Measurements from ENCODE around the gene OGFOD3.
"Not testable (repeated sequence)": the region's sequence is repeated elsewhere in the genome, so short reads cannot be mapped to it uniquely, and the experiment has no call there.

Gene OGFOD3

DNA sequence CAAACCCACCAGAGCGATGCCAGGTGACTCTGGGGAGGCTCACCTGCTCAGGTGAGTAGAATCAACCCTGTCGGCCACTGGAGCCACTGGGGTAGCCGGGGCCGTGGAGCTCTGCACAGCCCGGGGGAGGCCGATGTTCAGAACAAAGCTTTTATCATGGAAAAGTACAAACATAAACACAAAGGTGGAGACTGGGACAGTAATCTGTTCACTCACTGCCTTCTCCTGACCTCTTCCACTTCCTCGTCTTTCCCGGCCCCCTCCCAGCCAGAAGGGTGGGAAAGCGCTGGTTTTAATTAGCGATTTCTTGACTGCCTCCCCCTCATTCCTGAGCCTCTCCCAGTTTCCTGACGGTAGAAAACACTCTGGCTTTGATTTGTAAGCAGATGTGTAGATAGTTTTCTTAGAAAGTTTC is 69.1 kb downstream of the OGFOD3 start:
- H3K9ac ChIP-seq (ENCODE audit: low read depth, low read length), result no peak overlapping the region
- H3K4me1 ChIP-seq (ENCODE audit: control insufficient read depth, insufficient read depth, low read length), result no peaks in the 10 kb centered on the region
- H3K36me3 ChIP-seq (ENCODE audit: control insufficient read depth, insufficient read depth, low read length), result no peaks in the 10 kb centered on the region
- no peaks in the 10 kb centered on the region for H3K9me3 ChIP-seq (ENCODE audit: control insufficient read depth, insufficient read depth, low read length)
- H3K27me3 ChIP-seq (ENCODE audit: control insufficient read depth, insufficient read depth, low read length), result no peaks in the 10 kb centered on the region
- no peak overlapping the region for H3K4me3 ChIP-seq (ENCODE audit: low read depth, low read length)

GRCh38 chr17:82348866-82349265 is 69.5 kb downstream of the OGFOD3 start:
- Histone ChIP-seq H3K27me3 (ENCODE audit: control insufficient read depth, insufficient read depth, low read length) (no peaks in the 10 kb centered on the region), H3K4me1 (ENCODE audit: control insufficient read depth, insufficient read depth, low read length) (no peaks in the 10 kb centered on the region), H3K9me3 (ENCODE audit: control insufficient read depth, insufficient read depth, low read length) (no peaks in the 10 kb centered on the region), H3K36me3 (ENCODE audit: control insufficient read depth, insufficient read depth, low read length) (no peaks in the 10 kb centered on the region), H3K4me3 (ENCODE audit: low read depth, low read length) (no peak overlapping the region), H3K9ac (ENCODE audit: low read depth, low read length) (no peak overlapping the region)

GRCh38 chr17:82348434-82348833 is 70.0 kb downstream of the OGFOD3 start:
- no peaks in the 10 kb centered on the region for H3K36me3 ChIP-seq (ENCODE audit: control insufficient read depth, insufficient read depth, low read length)
- H3K9ac ChIP-seq (ENCODE audit: low read depth, low read length), result no peak overlapping the region
- H3K27me3 ChIP-seq (ENCODE audit: control insufficient read depth, insufficient read depth, low read length), result no peaks in the 10 kb centered on the region
- H3K4me3 ChIP-seq (ENCODE audit: low read depth, low read length), result no peak overlapping the region
- no peaks in the 10 kb centered on the region for H3K4me1 ChIP-seq (ENCODE audit: control insufficient read depth, insufficient read depth, low read length)
- H3K9me3 ChIP-seq (ENCODE audit: control insufficient read depth, insufficient read depth, low read length), result no peaks in the 10 kb centered on the region

- not testable (repeated sequence) for H3K9ac ChIP-seq (ENCODE audit: low read depth, low read length); H3K27me3 ChIP-seq (ENCODE audit: control insufficient read depth, insufficient read depth, low read length); H3K36me3 ChIP-seq (ENCODE audit: control insufficient read depth, insufficient read depth, low read length); H3K9me3 ChIP-seq (ENCODE audit: control insufficient read depth, insufficient read depth, low read length); H3K4me1 ChIP-seq (ENCODE audit: control insufficient read depth, insufficient read depth, low read length); H3K4me3 ChIP-seq (ENCODE audit: low read depth, low read length)
Observed at GRCh38 chr17:82347994-82348393, 70.4 kb downstream of the OGFOD3 start.

DNA sequence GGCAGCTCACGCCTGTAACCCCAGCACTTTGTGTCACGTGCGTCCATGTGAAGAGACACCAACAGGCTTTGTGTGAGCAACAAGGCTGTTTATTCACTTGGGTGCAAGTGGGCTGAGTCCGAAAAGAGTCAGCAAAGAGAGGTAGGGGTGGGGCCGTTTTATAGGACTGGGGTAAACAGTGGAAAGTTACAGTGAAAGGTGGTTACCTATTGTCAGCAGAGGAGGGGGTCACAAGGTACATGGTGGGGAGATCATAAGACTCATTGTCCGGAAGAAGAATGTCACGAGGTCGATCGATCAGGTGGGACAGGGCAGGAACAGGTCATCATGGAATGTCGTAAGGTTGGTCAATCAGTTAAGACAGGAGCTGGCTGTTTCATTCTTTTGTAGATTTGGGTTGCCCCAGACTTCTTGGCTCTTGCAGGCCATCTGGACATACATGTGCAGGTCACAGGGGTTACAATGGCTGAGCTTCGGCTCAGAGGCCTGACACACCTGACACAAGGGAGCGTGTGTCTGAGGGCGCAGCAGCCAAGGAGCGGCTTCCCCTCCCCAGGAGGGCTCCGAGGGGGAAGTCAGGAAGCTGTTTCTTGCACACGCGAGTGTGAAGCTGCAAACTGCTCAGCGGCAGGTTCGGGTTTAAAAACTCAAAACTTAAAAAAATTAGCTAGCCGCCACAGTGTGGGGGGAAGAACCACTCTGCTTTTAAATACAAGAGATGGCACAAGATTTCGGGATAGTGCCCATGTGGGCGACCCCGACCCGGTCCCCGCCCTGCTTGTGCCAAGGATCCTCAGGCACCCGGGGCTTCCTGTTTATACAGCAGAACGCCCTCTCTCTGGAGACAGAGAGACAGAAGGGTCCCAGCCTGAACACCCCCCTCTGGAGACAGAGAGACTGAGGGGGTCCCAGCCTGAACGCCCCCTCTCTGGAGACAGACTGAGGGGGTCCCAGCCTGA is 71.8 kb downstream of the OGFOD3 start:
- Histone ChIP-seq H3K27me3 (ENCODE audit: control insufficient read depth, insufficient read depth, low read length) (no peaks in the 10 kb centered on the region), H3K9me3 (ENCODE audit: control insufficient read depth, insufficient read depth, low read length) (no peaks in the 10 kb centered on the region), H3K4me3 (ENCODE audit: low read depth, low read length) (no peak overlapping the region), H3K4me1 (ENCODE audit: control insufficient read depth, insufficient read depth, low read length) (no peaks in the 10 kb centered on the region), H3K9ac (ENCODE audit: low read depth, low read length) (no peak overlapping the region), H3K36me3 (ENCODE audit: control insufficient read depth, insufficient read depth, low read length) (no peaks in the 10 kb centered on the region)

DNA sequence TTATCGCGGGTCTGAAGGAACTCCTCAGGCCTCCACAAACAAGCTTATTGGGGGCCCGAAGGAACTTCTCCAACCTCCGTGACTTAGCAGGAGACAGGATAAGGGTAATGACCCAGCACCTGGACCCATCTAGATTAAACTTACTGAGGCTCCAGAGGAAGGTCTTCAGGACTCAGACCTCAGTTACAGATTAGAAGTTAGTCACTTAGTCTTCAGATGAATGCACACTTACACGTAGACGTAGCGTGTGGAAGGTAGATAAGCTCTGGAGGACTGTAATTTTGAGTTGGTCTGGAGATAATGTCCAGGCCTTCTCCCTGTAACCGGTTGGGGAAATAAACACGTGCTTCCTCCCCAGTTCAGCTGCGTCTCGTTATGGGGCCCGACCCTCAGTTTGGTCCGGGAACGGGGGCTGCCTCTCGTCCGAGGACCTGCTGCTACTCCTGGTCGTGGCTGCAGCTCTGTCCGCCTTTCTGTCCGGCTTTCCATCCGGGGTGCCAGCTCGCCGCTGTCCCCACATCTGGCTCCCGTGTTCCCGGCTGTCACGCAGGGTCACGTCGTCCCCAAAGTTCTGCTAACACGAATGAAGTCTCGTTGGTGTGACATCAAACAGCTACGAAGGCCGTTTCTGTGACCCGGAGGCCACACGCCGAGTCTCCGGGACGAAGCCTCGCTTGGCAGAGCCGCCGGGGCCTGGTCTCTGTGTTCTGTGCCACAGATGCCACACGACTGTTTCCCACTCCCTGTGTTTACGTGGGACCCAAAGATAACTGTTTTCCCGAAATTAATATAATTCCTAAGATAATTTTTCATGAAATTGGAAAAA is 73.0 kb downstream of the OGFOD3 start:
- H3K27me3 ChIP-seq (ENCODE audit: control insufficient read depth, insufficient read depth, low read length), result no peaks in the 10 kb centered on the region
- H3K9me3 ChIP-seq (ENCODE audit: control insufficient read depth, insufficient read depth, low read length), result no peaks in the 10 kb centered on the region
- no peak overlapping the region for H3K9ac ChIP-seq (ENCODE audit: low read depth, low read length)
- no peaks in the 10 kb centered on the region for H3K36me3 ChIP-seq (ENCODE audit: control insufficient read depth, insufficient read depth, low read length)
- no peaks in the 10 kb centered on the region for H3K4me1 ChIP-seq (ENCODE audit: control insufficient read depth, insufficient read depth, low read length)
- H3K4me3 ChIP-seq (ENCODE audit: low read depth, low read length), result no peak overlapping the region

GRCh38 chr17:82344175-82344907 is 74.0 kb downstream of the OGFOD3 start:
- Histone ChIP-seq H3K9ac (ENCODE audit: low read depth, low read length) (no peak overlapping the region), H3K4me1 (ENCODE audit: control insufficient read depth, insufficient read depth, low read length) (no peaks in the 10 kb centered on the region), H3K9me3 (ENCODE audit: control insufficient read depth, insufficient read depth, low read length) (no peaks in the 10 kb centered on the region), H3K27me3 (ENCODE audit: control insufficient read depth, insufficient read depth, low read length) (no peaks in the 10 kb centered on the region), H3K36me3 (ENCODE audit: control insufficient read depth, insufficient read depth, low read length) (no peaks in the 10 kb centered on the region), H3K4me3 (ENCODE audit: low read depth, low read length) (no peak overlapping the region)

DNA sequence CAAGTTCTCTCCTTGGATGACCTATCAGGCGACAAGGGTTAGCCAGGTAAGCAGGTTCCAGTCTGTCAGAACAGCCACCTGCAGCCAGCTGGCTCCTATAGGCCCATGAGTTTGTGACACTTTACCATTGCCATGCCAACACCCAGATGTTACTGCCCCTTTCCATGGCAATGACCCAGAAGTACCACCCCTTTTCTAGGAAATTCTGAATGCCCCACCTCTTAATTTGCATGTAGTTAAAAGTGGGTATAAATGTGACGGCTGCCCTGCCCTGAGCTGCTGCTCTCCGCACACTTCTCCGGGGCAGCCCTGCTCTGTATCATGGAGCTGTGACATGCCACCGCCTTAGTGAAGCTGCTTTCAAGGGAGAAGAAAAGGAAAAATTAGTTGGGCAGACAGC is 74.8 kb downstream of the OGFOD3 start:
- Histone ChIP-seq H3K9me3 (ENCODE audit: control insufficient read depth, insufficient read depth, low read length) (no peaks in the 10 kb centered on the region), H3K36me3 (ENCODE audit: control insufficient read depth, insufficient read depth, low read length) (no peaks in the 10 kb centered on the region), H3K4me3 (ENCODE audit: low read depth, low read length) (no peak overlapping the region), H3K27me3 (ENCODE audit: control insufficient read depth, insufficient read depth, low read length) (peaks cover 2% of the 10 kb centered on the region), H3K4me1 (ENCODE audit: control insufficient read depth, insufficient read depth, low read length) (no peaks in the 10 kb centered on the region), H3K9ac (ENCODE audit: low read depth, low read length) (no peak overlapping the region)

DNA sequence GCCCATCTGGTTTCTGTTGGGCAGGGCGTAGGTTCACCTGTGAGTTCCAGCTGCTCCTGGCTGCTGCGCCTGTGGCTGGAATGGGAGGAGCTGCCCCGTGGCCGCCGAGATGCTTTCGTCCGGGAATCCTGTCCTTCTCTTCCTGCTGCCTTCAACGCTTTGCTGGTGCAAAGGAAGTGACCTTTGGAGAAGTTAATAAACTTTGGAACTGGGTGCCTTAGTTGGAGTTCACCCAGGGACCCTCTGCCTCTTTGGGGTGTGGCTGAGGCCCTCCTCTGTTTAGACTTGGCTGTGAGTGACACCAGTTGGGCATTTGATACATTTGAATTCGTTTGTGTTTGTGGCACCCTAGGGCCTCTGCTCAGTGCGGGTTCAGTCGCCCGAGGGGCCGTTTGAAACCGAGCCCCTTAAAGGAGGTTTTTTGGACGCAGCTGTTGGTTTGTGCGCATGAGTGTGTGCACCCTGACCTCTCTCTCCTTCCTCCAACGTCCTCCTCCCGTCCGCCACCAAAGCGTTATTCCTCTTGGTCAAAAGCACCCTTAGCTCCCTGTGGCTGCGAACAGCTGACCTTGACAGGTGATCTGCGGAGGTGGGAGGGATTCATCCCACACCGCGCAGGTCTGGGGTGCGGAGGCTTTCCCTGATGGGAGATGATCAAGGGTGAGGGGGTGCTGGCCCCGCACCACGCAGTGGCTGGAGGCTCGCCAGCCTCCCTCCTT is 75.9 kb downstream of the OGFOD3 start:
- Histone ChIP-seq H3K4me1 (ENCODE audit: control insufficient read depth, insufficient read depth, low read length) (no peaks in the 10 kb centered on the region), H3K36me3 (ENCODE audit: control insufficient read depth, insufficient read depth, low read length) (no peaks in the 10 kb centered on the region)

DNA sequence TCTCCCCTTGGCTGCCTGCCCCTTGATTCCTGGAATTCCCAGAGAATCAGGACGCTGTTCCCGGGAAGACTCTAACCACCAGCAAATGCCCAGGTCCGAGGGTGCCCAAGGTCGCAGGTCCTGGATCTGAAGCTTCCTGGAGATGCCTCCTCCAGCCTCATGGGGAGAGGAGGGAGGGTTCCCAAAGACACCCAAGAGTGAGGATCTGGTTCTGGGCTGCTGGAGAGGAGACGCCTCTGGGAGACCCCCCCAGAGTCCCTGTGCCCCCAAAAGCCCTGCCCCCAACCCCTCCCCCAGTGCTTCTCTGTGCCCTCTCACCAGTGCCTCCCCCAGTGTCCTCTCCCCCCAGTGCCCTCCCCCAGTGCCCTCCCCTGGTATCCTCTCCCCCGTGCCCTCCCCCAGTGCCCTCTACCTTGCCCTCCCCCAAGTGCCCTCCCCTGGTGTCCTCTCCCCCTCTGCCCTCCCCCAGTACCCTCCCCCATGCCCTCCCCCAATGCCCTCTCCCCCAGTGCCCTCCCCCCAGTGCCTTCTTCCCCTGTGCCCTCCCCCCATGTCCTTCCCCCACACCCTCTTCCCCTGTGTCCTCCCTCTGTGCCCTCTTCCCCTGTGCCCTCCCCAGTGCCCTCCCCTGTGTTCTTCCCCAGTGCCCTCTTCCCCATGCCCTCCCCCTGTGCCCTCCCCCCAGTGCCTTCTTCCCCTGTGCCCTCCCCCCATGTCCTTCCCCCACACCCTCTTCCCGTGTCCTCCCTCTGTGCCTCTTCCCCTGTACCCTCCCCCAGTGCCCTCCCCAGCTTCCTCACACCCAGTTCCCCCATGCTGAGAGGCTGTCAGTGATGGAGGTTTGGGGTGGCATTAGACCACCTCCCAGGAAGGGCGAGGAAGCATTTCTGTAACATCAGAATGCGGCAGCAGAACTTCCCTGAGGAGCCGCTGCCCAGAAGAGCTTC is 78.5 kb downstream of the OGFOD3 start:
- no peaks in the 10 kb centered on the region for H3K36me3 ChIP-seq (ENCODE audit: control insufficient read depth, insufficient read depth, low read length)
- H3K4me3 ChIP-seq (ENCODE audit: low read depth, low read length), result no peak overlapping the region
- H3K9ac ChIP-seq (ENCODE audit: low read depth, low read length), result no peak overlapping the region
- H3K4me1 ChIP-seq (ENCODE audit: control insufficient read depth, insufficient read depth, low read length), result no peaks in the 10 kb centered on the region
- no peaks in the 10 kb centered on the region for H3K9me3 ChIP-seq (ENCODE audit: control insufficient read depth, insufficient read depth, low read length)
- H3K27me3 ChIP-seq (ENCODE audit: control insufficient read depth, insufficient read depth, low read length), result peaks cover 13% of the 10 kb centered on the region

More for the DNA sequence above, 75.9 kb downstream of the OGFOD3 start:
- Histone ChIP-seq H3K27me3 (ENCODE audit: control insufficient read depth, insufficient read depth, low read length) (peaks cover 4% of the 10 kb centered on the region), H3K4me3 (ENCODE audit: low read depth, low read length) (no peak overlapping the region), H3K9me3 (ENCODE audit: control insufficient read depth, insufficient read depth, low read length) (no peaks in the 10 kb centered on the region), H3K9ac (ENCODE audit: low read depth, low read length) (no peak overlapping the region)
